ENCODE measurements around the gene DAND5. TPM values are rescaled to one million over a fixed set of nuclear protein-coding genes. Genes with fewer than 3 reads are reported as not detected.

Gene DAND5
- total and polyA plus RNA-seq, 9 of the 15 experiments (the other 6 are each of a cell fraction or from before 2014, with no cell fraction given): 0.22 to 0.83 (median 0.60) TPM

- TF ChIP-seq ZNF354B (CRISPR knock-in tag; IDR thresholded peaks at IDR 0.05) (no peak), SMARCC2 (IDR thresholded peaks at IDR 0.05; ENCODE audit: low read depth) (no peak), ZNF316 (IDR thresholded peaks at IDR 0.05) (no peak)
Observed at GRCh38 chr19:12937927-12938778, 31.2 kb upstream of the DAND5 start, which contains the start of gene CALR (continued).

DNA sequence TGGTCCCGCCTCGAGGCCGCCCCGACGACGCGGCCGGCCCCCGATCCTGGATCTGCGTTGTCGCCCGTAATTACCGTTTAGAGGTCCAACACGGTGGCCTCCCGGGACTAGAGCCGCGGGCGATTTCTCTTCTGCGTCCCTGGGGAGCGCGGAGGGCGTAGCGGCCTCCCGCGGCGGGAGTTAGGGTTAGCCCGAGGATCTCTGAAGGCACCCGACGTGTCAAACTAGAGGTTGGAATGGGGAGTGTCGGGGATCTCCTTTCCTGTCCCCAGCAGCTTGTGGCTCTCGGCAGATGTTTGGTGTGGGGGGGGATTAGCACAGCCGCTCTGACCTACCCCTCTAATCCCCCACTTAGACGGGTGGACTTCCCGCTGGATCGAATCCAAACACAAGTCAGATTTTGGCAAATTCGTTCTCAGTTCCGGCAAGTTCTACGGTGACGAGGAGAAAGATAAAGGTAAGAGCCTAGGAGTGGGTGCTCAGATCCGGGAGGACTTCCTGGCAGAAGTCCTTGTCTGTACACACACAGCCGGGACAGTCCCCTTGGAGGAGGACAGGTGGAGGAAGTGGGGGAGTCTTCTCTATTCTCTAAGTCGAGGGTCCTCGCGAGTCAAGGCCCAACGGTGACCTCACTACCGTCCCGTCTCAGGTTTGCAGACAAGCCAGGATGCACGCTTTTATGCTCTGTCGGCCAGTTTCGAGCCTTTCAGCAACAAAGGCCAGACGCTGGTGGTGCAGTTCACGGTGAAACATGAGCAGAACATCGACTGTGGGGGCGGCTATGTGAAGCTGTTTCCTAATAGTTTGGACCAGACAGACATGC is 30.4 kb upstream of the DAND5 start:
- in situ Hi-C loops (cut with MboI): no loop called here
- DNase-seq (ENCODE audit: extremely low read depth in 1 of 4, low spot score in 3 of 4) (peak in 2 of 4 experiments; percentile 55 to 64), FAIRE-seq (peak; percentile 42), ATAC-seq (peak; percentile 60)
- ChIA-PET POLR2A (interaction anchor here (0.5 to 2.2 kb wide), 12 partner anchors 9 to 170 kb away, joined by 3 to 11 read pairs (median 3); partner anchors contain the start of genes KLF1 and SYCE2), CTCF (ENCODE audit: low intra/inter-chr PET ratio) (no interaction called here)
- Histone ChIP-seq H3K9ac (ENCODE audit: insufficient read depth in 1 of 2, low read depth in 2 of 2, low read length in 2 of 2) (peak overlapping the region; percentile 99), H3K4me3 (peak overlapping the region; percentile 90), H3K4me2 (ENCODE audit: insufficient read depth, low read length) (peak overlapping the region; percentile 98), H3K27me3 (ENCODE audit: control insufficient read depth in 2 of 2, insufficient read depth in 2 of 2, low read length in 2 of 2) (no peaks in the 10 kb centered on the region), H3K9me1 (ENCODE audit: control insufficient read depth, insufficient read depth, low read length) (peaks cover 8% of the 10 kb centered on the region), H3K4me1 (replicated peaks in 1 of 2; ENCODE audit: control insufficient read depth in 2 of 2, insufficient read depth in 2 of 2, low read length in 2 of 2) (peaks cover 34 to 50% of the 10 kb centered on the region in 2 experiments), H3K27ac (ENCODE audit: extremely low read depth, low read depth, low read length) (peak overlapping the region; percentile 94), H3K9me3 (replicated peaks; ENCODE audit: control insufficient read depth, insufficient read depth, low read depth, low read length) (no peaks in the 10 kb centered on the region), H2AFZ (ENCODE audit: low read depth, low read length) (no peak overlapping the region), H3K79me2 (ENCODE audit: control insufficient read depth, insufficient read depth, low read length) (peaks cover 53% of the 10 kb centered on the region), H3K36me3 (ENCODE audit: control insufficient read depth, insufficient read depth, low read length) (peaks cover 50% of the 10 kb centered on the region), H4K20me1 (replicated peaks; ENCODE audit: control insufficient read depth, insufficient read depth, low read length) (peaks cover 31% of the 10 kb centered on the region)
- under 1% methylated on average over 47 of the region's 54 CpGs for WGBS (ENCODE audit: insufficient coverage, low coverage, missing lambda C conversion rate)
- BruUV-seq (replicated peaks): TSS peak; percentile 74
- intact Hi-C loops (cut with micrococcal nuclease): loop anchor here (5.0 kb wide), 1 partner anchor 52 kb away; the partner anchor contains the start of gene KLF1
- TF ChIP-seq STAT6 (CRISPR knock-in tag; IDR thresholded peaks at IDR 0.05) (peak; percentile 97; the same call in 1 of the 2 replicates), FIP1L1 (IDR thresholded peaks at IDR 0.05; ENCODE audit: low read depth, low read length, poor library complexity, severe bottlenecking) (peak; percentile 55), ILF3 (IDR thresholded peaks at IDR 0.05; ENCODE audit: borderline replicate concordance) (no peak), CHD1 (IDR thresholded peaks at IDR 0.05; ENCODE audit: low read length) (peak; percentile 86), NBN (IDR thresholded peaks at IDR 0.05; ENCODE audit: low read depth) (no peak)
- TF ChIP-seq, protein P1, sequence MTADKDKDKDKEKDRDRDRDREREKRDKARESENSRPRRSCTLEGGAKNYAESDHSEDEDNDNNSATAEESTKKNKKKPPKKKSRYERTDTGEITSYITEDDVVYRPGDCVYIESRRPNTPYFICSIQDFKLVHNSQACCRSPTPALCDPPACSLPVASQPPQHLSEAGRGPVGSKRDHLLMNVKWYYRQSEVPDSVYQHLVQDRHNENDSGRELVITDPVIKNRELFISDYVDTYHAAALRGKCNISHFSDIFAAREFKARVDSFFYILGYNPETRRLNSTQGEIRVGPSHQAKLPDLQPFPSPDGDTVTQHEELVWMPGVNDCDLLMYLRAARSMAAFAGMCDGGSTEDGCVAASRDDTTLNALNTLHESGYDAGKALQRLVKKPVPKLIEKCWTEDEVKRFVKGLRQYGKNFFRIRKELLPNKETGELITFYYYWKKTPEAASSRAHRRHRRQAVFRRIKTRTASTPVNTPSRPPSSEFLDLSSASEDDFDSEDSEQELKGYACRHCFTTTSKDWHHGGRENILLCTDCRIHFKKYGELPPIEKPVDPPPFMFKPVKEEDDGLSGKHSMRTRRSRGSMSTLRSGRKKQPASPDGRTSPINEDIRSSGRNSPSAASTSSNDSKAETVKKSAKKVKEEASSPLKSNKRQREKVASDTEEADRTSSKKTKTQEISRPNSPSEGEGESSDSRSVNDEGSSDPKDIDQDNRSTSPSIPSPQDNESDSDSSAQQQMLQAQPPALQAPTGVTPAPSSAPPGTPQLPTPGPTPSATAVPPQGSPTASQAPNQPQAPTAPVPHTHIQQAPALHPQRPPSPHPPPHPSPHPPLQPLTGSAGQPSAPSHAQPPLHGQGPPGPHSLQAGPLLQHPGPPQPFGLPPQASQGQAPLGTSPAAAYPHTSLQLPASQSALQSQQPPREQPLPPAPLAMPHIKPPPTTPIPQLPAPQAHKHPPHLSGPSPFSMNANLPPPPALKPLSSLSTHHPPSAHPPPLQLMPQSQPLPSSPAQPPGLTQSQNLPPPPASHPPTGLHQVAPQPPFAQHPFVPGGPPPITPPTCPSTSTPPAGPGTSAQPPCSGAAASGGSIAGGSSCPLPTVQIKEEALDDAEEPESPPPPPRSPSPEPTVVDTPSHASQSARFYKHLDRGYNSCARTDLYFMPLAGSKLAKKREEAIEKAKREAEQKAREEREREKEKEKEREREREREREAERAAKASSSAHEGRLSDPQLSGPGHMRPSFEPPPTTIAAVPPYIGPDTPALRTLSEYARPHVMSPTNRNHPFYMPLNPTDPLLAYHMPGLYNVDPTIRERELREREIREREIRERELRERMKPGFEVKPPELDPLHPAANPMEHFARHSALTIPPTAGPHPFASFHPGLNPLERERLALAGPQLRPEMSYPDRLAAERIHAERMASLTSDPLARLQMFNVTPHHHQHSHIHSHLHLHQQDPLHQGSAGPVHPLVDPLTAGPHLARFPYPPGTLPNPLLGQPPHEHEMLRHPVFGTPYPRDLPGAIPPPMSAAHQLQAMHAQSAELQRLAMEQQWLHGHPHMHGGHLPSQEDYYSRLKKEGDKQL (CRISPR knock-in tag; IDR thresholded peaks at IDR 0.05; ENCODE audit: borderline replicate concordance): 0 out of 2 replicates have a peak, but pooled peaks have one; percentile 83

Measured in K562 (cell line).